NCI-H2107 treated with DMSO at 0.1 percent for 48 hours (cell line): ENCODE measurements around the gene MIPOL1.
"Not testable (repeated sequence)": the region's sequence is repeated elsewhere in the genome, so short reads cannot be mapped to it uniquely, and the experiment has no call there.

Experiments
- DNase-seq: peaks from one replicate; lab custom pipeline; 2025; ENCODE audit not compliant: unreplicated experiment; lab: John Stamatoyannopoulos, UW

The MIPOL1 gene

DNA sequence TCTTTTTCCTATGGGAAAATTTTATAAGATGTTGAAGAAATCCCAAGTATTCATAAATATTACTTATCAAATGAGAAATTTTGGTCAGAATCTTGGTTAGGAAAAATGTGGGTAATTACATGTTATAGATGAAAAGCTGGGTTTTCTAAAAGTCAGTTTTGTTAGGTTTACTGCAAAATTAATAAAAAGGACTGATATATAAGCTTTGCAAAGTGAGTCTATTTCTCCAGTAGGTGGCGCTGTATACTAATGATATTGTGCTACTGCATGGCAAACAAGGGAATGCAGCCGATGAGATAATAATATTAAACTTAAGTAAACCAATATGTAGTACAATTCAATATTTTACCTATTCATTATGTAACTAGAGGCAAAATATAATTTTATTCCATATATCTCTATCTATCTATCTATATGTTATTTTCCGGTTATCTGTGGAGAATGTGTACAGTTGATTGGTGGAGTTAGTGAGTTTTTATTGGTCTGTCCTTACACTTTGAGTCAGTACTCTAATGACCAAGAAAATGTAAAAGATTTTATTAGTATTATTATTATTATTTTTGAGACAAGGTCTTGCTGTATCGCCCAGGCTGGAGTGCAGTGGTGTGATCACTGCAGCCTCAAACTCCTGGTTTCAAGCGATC lies 32.9 kb downstream of the MIPOL1 start:
- peak; percentile 85 for DNase-seq

DNA sequence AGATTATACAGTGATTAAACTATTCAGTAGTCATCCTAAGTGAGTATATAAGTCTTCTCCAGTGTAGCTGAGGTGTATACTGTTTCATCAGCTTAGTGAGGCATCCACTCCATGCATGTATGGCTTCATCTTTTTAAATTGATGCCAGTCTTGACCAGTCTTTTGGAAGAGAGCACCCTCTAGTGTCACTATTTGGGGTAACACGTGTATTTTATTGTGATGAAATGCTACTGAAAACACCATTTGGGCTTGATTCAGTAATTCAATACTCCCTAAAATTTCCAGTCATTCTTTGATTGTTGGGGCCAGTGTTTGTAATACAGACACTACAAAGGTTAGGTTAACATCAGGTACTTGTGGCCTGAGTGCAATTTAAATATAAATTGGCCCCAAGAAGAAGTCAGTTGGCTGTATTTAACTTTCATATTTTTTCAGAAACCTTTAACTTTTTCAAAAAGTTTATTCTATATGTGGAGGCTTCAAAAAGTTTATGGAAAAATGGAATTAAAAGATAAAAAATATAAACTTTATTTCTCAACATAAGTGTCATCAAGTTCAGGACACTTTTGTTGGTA lies 35.3 kb downstream of the MIPOL1 start:
- peak; percentile 73 for DNase-seq

DNA sequence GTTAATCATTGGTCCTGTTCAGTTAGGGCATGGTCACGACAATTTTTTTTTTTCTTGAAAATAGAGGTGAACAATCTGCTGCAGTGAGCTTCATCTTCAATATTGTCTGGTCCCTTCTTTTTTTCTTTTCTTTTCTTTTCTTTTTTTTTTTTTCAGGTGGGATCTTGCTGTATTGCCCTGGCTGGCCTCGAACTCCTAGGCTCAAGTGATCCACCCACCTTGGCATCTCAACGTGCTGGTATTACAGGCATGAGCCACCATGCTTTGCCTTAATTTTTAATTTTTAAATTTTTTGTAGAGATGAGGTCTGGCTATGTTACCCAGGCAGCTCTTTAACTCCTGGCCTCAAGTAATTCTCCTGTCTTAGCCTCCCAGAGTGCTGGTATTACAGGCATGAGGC lies 36.5 kb downstream of the MIPOL1 start:
- no peak for DNase-seq

- not testable (repeated sequence) for DNase-seq
Observed at GRCh38 chr14:37236044-37236443, 38.3 kb downstream of the MIPOL1 start.

DNA sequence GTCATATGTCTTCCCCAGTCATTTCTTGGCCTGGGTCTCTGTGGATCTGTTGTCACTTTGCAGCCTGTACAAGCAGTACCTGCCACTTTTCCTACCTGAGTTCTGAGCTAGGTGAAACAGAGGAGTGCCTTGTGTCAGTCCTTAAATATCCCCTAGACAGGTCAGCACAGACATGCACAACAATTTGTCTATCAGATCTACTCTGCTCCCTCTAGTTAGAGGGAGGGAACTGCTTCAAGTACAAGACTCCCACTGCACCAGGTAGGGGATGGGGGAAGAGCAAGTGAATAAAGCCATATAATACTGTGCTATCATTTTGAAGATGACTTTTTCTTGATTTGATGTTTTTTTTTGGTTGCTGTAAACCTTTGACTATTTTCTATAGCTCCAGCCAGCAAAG lies 39.4 kb downstream of the MIPOL1 start:
- DNase-seq: no peak

DNA sequence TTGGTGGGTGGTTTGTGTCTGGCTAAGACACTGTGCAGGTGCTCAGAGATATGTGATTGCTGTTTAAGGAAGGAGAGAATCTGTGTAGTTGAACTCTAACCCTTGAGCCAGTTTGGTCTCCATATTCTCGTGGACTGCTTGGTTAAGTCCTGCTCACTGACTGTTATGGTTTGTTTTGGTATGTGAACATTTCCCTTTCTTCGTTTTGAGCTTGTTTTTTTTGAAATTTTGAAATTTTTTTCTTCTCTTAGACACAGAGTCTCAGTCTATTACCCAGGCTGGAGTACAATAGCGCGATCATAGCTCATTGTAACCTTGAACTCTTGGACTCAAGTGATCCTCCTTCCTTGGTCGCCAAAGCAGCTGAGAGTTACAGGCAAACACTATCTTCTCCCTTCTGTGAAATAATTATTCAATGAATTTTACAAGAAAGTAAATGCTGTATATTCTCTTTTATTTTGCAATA lies 40.0 kb downstream of the MIPOL1 start:
- no peak for DNase-seq

GRCh38 chr14:37241198-37241597 lies 43.5 kb downstream of the MIPOL1 start:
- no peak for DNase-seq

GRCh38 chr14:37246427-37246829 lies 48.7 kb downstream of the MIPOL1 start:
- peak; percentile 48 for DNase-seq

- DNase-seq: no peak
Observed at GRCh38 chr14:37247791-37248461, 50.2 kb downstream of the MIPOL1 start.

- no peak for DNase-seq
Observed at GRCh38 chr14:37251775-37252174, 54.0 kb downstream of the MIPOL1 start.

DNA sequence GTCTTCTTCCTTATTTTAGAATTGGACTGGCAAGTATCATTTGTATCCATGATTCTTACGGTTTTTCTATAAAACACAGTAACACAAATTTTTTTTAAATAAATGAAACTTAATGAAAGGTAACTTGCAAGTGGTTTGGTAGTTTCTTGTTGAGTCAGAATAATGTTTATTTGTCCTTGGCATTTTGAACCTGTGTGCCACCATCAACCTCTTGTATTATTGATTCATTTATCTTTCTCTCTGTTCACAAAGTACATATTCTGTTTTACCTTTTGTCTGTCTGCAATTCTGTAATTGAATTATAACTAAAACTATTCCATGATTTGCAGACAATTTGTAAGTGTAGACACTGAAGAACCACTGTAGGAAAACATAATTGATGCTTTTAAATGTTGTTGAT lies 54.7 kb downstream of the MIPOL1 start:
- no peak for DNase-seq

DNA sequence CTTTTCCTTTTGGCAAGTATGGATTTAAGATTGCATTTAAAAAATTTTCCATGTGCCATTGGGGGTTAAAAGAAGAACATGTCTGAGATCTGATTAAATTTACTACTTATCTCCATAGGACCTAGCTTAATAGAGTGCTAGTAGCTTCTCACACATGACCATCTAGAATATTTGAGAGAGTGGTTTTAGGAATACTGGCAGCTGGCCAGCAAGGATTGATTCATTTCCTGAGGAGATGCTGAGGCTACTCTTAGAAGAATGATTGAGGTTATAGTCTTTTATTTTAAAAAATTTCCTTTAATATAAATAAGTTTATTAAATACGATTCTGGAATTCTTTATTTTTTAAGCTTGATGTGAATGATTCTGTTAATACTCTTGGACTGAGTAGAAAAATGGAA lies 56.2 kb downstream of the MIPOL1 start:
- DNase-seq: no peak

DNA sequence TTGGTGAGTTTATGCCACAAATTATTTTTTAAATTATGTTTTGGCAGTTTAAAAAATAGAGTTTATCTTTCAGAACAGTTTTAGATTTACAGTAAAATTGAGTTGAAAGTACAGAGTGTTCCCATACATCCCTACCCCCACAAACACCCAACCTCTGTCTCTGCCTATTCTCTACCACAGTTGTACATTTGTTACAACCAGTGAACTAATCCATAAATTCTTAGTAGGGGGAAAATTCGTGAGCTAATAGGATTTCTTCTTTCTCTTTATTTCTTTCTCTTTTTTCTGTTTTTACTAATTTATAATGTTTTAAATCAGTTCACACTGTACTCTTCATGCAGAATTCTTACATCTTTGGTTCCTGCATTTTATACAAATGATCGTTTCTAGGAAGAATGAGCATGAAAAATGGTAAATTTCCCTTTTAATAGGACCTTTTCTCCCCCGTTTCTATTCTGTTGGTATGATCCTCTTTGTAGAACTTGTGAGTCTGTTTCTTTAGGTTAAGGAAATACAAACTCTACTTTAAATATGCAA lies 56.7 kb downstream of the MIPOL1 start:
- no peak for DNase-seq

DNA sequence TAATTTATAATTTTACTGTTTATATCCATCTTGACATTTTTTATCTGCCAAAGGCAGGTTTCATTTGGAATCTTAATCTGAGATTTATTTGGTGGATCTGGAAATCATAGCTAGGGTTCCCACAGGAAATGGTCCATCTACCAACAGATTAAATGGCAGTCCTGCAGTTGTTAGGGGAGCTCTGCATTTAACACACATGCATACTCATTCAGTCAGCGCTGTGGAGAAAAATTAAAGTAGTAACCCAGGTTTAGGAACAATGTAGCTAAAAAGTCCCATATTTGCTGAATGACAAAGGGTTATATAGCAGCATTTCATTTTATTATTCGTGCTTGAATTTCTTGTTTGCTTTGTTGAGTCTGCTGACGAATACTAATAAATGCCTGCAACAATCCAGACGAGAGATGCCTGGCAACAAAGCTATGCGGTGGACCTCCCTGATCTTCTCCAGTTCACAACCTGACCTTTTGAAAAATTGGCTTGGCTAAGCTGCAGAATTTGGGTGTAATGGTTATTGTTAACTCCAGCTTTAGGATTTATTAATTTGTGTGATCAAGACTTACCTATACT lies 59.8 kb downstream of the MIPOL1 start:
- DNase-seq: no peak

- no peak for DNase-seq
Observed at GRCh38 chr14:37262649-37263048, 64.9 kb downstream of the MIPOL1 start.

DNA sequence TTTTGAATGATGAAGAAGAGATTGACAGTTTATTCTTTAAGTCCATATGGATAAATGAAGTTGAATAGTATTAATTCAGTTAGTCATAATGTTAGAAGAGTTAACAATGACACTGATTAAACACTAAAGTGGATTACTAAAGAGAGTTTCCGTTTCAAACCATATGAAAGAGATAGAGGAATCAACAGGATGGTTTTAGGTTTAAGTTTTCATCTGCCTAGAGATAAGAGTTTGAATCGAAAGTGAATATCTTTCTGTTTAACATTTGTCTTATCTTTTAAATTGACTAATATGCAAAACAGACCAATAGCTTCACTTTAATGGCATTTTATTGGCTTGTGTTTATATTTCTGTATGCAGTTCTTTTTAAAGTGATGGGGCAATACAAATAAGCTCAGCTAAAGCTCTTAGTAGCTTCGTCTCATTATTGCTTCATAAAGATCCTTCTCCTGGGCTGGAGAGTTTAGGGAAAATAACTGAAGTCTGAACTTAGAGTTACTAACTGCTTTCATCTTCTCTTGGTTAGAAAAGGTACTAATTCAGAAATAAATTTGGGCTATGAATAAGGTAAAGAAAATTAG lies 66.0 kb downstream of the MIPOL1 start:
- DNase-seq: no peak

GRCh38 chr14:37268788-37269187 lies 71.1 kb downstream of the MIPOL1 start:
- no peak for DNase-seq

- no peak for DNase-seq
Observed at GRCh38 chr14:37270629-37271028, 72.9 kb downstream of the MIPOL1 start.

GRCh38 chr14:37272569-37272968 lies 74.8 kb downstream of the MIPOL1 start:
- DNase-seq: no peak

DNA sequence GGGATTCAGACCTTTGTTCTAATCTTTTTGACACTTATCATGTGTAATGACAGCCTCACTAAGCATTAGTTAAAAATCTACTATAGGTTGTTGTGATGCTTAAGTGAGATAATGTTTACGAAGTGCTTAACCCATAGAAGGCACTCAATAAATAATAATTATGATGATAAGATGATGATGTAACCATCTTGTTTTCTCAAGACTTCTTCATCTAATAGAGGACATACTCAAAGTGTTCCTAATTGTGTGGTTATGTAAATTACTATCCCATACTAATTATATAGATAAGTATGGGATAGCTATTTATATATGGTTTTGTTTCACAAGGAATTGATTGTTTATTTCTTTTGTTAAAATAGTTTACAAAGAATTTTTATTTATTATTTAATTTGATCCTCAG lies 76.9 kb downstream of the MIPOL1 start:
- no peak for DNase-seq

- DNase-seq: no peak
Observed at GRCh38 chr14:37275963-37276362, 78.2 kb downstream of the MIPOL1 start.
